ENCODE results near the gene MAFB.
A peak's percentile ranks its signal among the peaks of the same experiment; 100 is the strongest.

MAFB gene

GRCh38 chr20:40692240-40693011 lies 3.4 kb upstream of the MAFB start:
- Histone ChIP-seq H3K27me3 (ENCODE audit: insufficient read depth, low read depth, severe bottlenecking) (peaks cover 97% of the 10 kb centered on the region), H3K27ac (no peak overlapping the region), H3K36me3 (no peaks in the 10 kb centered on the region), H3K4me3 (ENCODE audit: low read depth, low read length) (no peak overlapping the region), H3K9me3 (ENCODE audit: severe bottlenecking) (peaks cover 8% of the 10 kb centered on the region)
- no peak for TF ChIP-seq CTCF (IDR thresholded peaks at IDR 0.05; ENCODE audit: low read depth, low read length)
- DNase-seq, result no peak

- peaks cover 8% of the 10 kb centered on the region for H3K9me3 ChIP-seq (ENCODE audit: severe bottlenecking)
- H3K27ac ChIP-seq, result no peak overlapping the region
- TF ChIP-seq CTCF (IDR thresholded peaks at IDR 0.05; ENCODE audit: low read depth, low read length), result no peak
- no peaks in the 10 kb centered on the region for H3K36me3 ChIP-seq
- no peak overlapping the region for H3K4me3 ChIP-seq (ENCODE audit: low read depth, low read length)
- H3K27me3 ChIP-seq (ENCODE audit: insufficient read depth, low read depth, severe bottlenecking), result peaks cover 97% of the 10 kb centered on the region
- no peak for DNase-seq
Observed at GRCh38 chr20:40691566-40692239, 2.7 kb upstream of the MAFB start.

GRCh38 chr20:40690836-40691565 lies 2.0 kb upstream of the MAFB start:
- Histone ChIP-seq H3K36me3 (no peaks in the 10 kb centered on the region), H3K9me3 (ENCODE audit: severe bottlenecking) (peaks cover 8% of the 10 kb centered on the region), H3K27me3 (ENCODE audit: insufficient read depth, low read depth, severe bottlenecking) (peaks cover 97% of the 10 kb centered on the region), H3K4me3 (ENCODE audit: low read depth, low read length) (no peak overlapping the region), H3K27ac (no peak overlapping the region)
- no peak for DNase-seq
- TF ChIP-seq CTCF (IDR thresholded peaks at IDR 0.05; ENCODE audit: low read depth, low read length), result no peak

- no peak overlapping the region for H3K27ac ChIP-seq
Observed at GRCh38 chr20:40689943-40690835, 1.2 kb upstream of the MAFB start.

More at GRCh38 chr20:40689943-40690835, 1.2 kb upstream of the MAFB start:
- Histone ChIP-seq H3K36me3 (no peaks in the 10 kb centered on the region), H3K27me3 (ENCODE audit: insufficient read depth, low read depth, severe bottlenecking) (peaks cover 100% of the 10 kb centered on the region), H3K4me3 (ENCODE audit: low read depth, low read length) (peak overlapping the region; percentile 46), H3K9me3 (ENCODE audit: severe bottlenecking) (peaks cover 8% of the 10 kb centered on the region)
- TF ChIP-seq CTCF (IDR thresholded peaks at IDR 0.05; ENCODE audit: low read depth, low read length), result peak; percentile 88
- peak; percentile 78 for DNase-seq
